Loucy (cell line): Measurements from ENCODE around the gene NCF2.

ENCODE experiments used
- H2AFZ ChIP-seq: fragments of 200-600 bp; sonication (generic); 2 replicates; pipeline ENCODE4 v1.6.0; 2016; ENCODE audit warnings: antibody characterized with exemption, mild to moderate bottlenecking, low read length, moderate library complexity
- H3F3A ChIP-seq: fragments of 200-600 bp; 2 replicates; pipeline ENCODE4 v1.6.0; 2016; ENCODE audit warnings: antibody characterized with exemption, low read depth, mild to moderate bottlenecking
- H3K27me3 ChIP-seq: fragments of 200-600 bp; sonication (generic); 2 replicates; pipeline ENCODE4 v1.6.1; 2014; ENCODE audit warnings: low read length, mild to moderate bottlenecking; ENCODE audit not compliant: insufficient read depth, poor library complexity, severe bottlenecking
- H3K36me3 ChIP-seq: fragments of 200-600 bp; sonication (generic); 2 replicates; pipeline ENCODE4 v1.6.1; 2016; ENCODE audit warnings: low read length; ENCODE audit not compliant: insufficient read depth
- H3K4me1 ChIP-seq: fragments of 200-600 bp; sonication (generic); 2 replicates; pipeline ENCODE4 v1.5.1; 2014; ENCODE audit warnings: low read length, mild to moderate bottlenecking; ENCODE audit not compliant: insufficient read depth, poor library complexity, severe bottlenecking
- H3K4me2 ChIP-seq: fragments of 200-600 bp; sonication (generic); 2 replicates; pipeline ENCODE4 v1.6.0; 2014; ENCODE audit warnings: antibody characterized with exemption, low read length, low read depth, mild to moderate bottlenecking; ENCODE audit not compliant: poor library complexity, severe bottlenecking
- H3K4me3 ChIP-seq: fragments of 200-600 bp; sonication (generic); 2 replicates; pipeline ENCODE4 v1.5.1; 2014; ENCODE audit warnings: low read length, mild to moderate bottlenecking, mixed read lengths; ENCODE audit not compliant: poor library complexity, severe bottlenecking
- H3K79me2 ChIP-seq: fragments of 200-600 bp; sonication (generic); 2 replicates; pipeline ENCODE4 v1.6.1; 2014; ENCODE audit warnings: low read length; ENCODE audit not compliant: insufficient read depth
- H3K9ac ChIP-seq: fragments of 200-600 bp; sonication (generic); 2 replicates; pipeline ENCODE4 v1.6.0; 2014; ENCODE audit warnings: mild to moderate bottlenecking, low read depth, low read length, moderate library complexity; ENCODE audit not compliant: poor library complexity, severe bottlenecking
- H3K9me2 ChIP-seq: fragments of 200-600 bp; sonication (generic); replicated peaks from 2 replicates; pipeline ENCODE4 v1.6.1; 2016; ENCODE audit warnings: low read depth, low read length, mixed read lengths
- H3K9me3 ChIP-seq: fragments of 200-600 bp; sonication (generic); 2 replicates; pipeline ENCODE4 v1.6.1; 2014; ENCODE audit warnings: mild to moderate bottlenecking, antibody characterized with exemption, low read length, low read depth; ENCODE audit not compliant: insufficient read depth
- H4K20me1 ChIP-seq: fragments of 200-600 bp; sonication (generic); 2 replicates; pipeline ENCODE4 v1.6.0; 2014; ENCODE audit warnings: antibody characterized with exemption, low read length, mild to moderate bottlenecking; ENCODE audit not compliant: insufficient read depth, poor library complexity, severe bottlenecking
- CTCF ChIP-seq: fragments of 200-600 bp; sonication (generic); conservative IDR thresholded peaks from 2 replicates; pipeline ENCODE4 v1.5.1; 2014; ENCODE audit warnings: mild to moderate bottlenecking, antibody characterized with exemption, low read length
- EZH2phosphoT487 ChIP-seq: fragments of 200-600 bp; IDR thresholded peaks from 2 replicates; pipeline ENCODE4 v1.6.1; 2018; ENCODE audit warnings: antibody characterized with exemption, mild to moderate bottlenecking, moderate library complexity, borderline replicate concordance

Gene NCF2

GRCh38 chr1:183514235-183514634 is 76.0 kb downstream of the NCF2 start:
- TF ChIP-seq CTCF: no peak
- no peak for TF ChIP-seq EZH2phosphoT487
- no peak overlapping the region for H3K4me2 ChIP-seq
- no peaks in the 10 kb centered on the region for H3K9me2 ChIP-seq
- H4K20me1 ChIP-seq: peaks cover 26% of the 10 kb centered on the region
- H3K4me3 ChIP-seq: no peak overlapping the region
- H3K9ac ChIP-seq: no peak overlapping the region
- H3K4me1 ChIP-seq: peaks cover 3% of the 10 kb centered on the region
- H3K9me3 ChIP-seq: no peaks in the 10 kb centered on the region
- no peak overlapping the region for H2AFZ ChIP-seq
- H3K79me2 ChIP-seq: peaks cover 58% of the 10 kb centered on the region
- no peaks in the 10 kb centered on the region for H3F3A ChIP-seq
- no peaks in the 10 kb centered on the region for H3K27me3 ChIP-seq
- H3K36me3 ChIP-seq: peaks cover 49% of the 10 kb centered on the region

- Histone ChIP-seq H4K20me1 (peaks cover 44% of the 10 kb centered on the region), H3K4me3 (no peak overlapping the region), H3K36me3 (peaks cover 34% of the 10 kb centered on the region), H3K4me2 (no peak overlapping the region), H2AFZ (no peak overlapping the region), H3K79me2 (peaks cover 76% of the 10 kb centered on the region), H3K4me1 (peaks cover 13% of the 10 kb centered on the region), H3K27me3 (no peaks in the 10 kb centered on the region), H3K9me2 (no peaks in the 10 kb centered on the region), H3F3A (no peaks in the 10 kb centered on the region), H3K9ac (no peak overlapping the region), H3K9me3 (no peaks in the 10 kb centered on the region)
- TF ChIP-seq CTCF: no peak
- no peak for TF ChIP-seq EZH2phosphoT487
These were observed 77.8 kb downstream of the NCF2 start for GRCh38 chr1:183512450-183512849.

- TF ChIP-seq EZH2phosphoT487 (no peak), CTCF (no peak)
- Histone ChIP-seq H4K20me1 (peaks cover 68% of the 10 kb centered on the region), H3K79me2 (peaks cover 94% of the 10 kb centered on the region), H3K9ac (no peak overlapping the region), H3K27me3 (no peaks in the 10 kb centered on the region), H3K9me3 (no peaks in the 10 kb centered on the region), H2AFZ (no peak overlapping the region), H3K4me3 (no peak overlapping the region), H3K4me1 (peaks cover 30% of the 10 kb centered on the region), H3K4me2 (no peak overlapping the region), H3K36me3 (peaks cover 3% of the 10 kb centered on the region; the same call in 1 of the 2 replicates), H3F3A (no peaks in the 10 kb centered on the region), H3K9me2 (no peaks in the 10 kb centered on the region)
These were observed 81.6 kb downstream of the NCF2 start for GRCh38 chr1:183508694-183509093.
